Measurements from ENCODE around the gene GATA6. TPM values are rescaled to one million over a fixed set of nuclear protein-coding genes. Genes with fewer than 3 reads are reported as not detected.

Gene GATA6
- total and polyA plus RNA-seq, 10 of the 15 experiments (the other 5 are each of a cell fraction or from before 2014, with no cell fraction given): 0.04 to 0.05 TPM; not detected in 8

DNA sequence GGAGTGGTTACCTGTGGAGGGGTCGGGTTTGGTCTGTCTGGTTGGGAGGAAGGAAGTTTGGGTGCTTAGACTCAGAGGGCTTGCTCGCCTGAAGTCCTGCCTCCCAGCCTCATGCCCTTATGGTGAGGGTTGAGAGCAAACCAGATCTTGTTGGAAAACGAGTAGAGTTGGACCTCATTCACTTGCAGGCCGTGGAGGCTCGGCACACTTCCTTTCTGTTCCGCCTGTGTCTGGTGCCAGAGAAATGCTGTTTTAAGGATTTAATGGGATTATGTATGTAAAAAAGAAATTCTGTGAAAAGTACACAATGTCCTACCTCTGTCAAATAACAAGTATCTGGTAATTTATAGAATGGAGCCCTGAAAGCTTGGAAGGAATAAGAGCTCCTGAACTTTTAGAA lies 29.6 kb downstream of the GATA6 start:
- intact Hi-C loops (cut with micrococcal nuclease; ENCODE audit: unreplicated experiment) (no loop called here), in situ Hi-C loops (cut with MboI) (no loop called here)
- WGBS (ENCODE audit: insufficient coverage, insufficient replicate concordance, low lambda C conversion rate, missing lambda C conversion rate): 20% methylated on average over 6 of the region's 6 CpGs
- FAIRE-seq: no peak
- Histone ChIP-seq H3K4me3 (no peak overlapping the region), H3K27me3 (replicated peaks in 1 of 2; ENCODE audit: control insufficient read depth in 2 of 2, insufficient read depth in 2 of 2, low read length in 1 of 2) (no peaks in the 10 kb centered on the region; a peak in 1 of 4 replicates), H3K4me2 (ENCODE audit: control insufficient read depth, insufficient read depth) (no peak overlapping the region), H3K79me2 (ENCODE audit: control insufficient read depth, insufficient read depth, low read length) (no peaks in the 10 kb centered on the region), H3K36me3 (ENCODE audit: control insufficient read depth in 2 of 2, insufficient read depth in 2 of 2, low read length in 1 of 2) (no peaks in the 10 kb centered on the region), H3K27ac (ENCODE audit: control insufficient read depth, insufficient read depth) (no peak overlapping the region), H2AFZ (ENCODE audit: control insufficient read depth, low read depth, low read length) (no peak overlapping the region), H3K4me1 (ENCODE audit: control insufficient read depth, insufficient read depth, low read length) (no peaks in the 10 kb centered on the region), H3K9me3 (replicated peaks; ENCODE audit: control insufficient read depth, insufficient read depth, low read length) (no peaks in the 10 kb centered on the region), H4K20me1 (ENCODE audit: control insufficient read depth, insufficient read depth) (no peaks in the 10 kb centered on the region), H3K9ac (ENCODE audit: control insufficient read depth, insufficient read depth, low read length) (no peak overlapping the region)
- DNase-seq (ENCODE audit: low read depth, low spot score): no peak
- TF ChIP-seq ZBED1 (IDR thresholded peaks at IDR 0.05; ENCODE audit: borderline replicate concordance) (no peak), IKZF1 (conservative IDR thresholded peaks at IDR 0.05) (no peak), HDAC2 (IDR thresholded peaks at IDR 0.05) (no peak), FOXK2 (IDR thresholded peaks at IDR 0.05) (no peak), EP300 (IDR thresholded peaks at IDR 0.05; ENCODE audit: borderline replicate concordance in 1 of 2, control insufficient read depth in 1 of 2, low read depth in 2 of 2, low read length in 2 of 2) (no peak), SIN3A (IDR thresholded peaks at IDR 0.05; ENCODE audit: low read depth, low read length) (no peak), SUZ12 (IDR thresholded peaks at IDR 0.05; ENCODE audit: unreplicated experiment) (no peak), CHD2 (IDR thresholded peaks at IDR 0.05; ENCODE audit: borderline replicate concordance, low read depth, low read length) (no peak), TCF12 (IDR thresholded peaks at IDR 0.05; ENCODE audit: low read depth, low read length) (no peak), MEF2B (IDR thresholded peaks at IDR 0.05; ENCODE audit: partially characterized antibody, poor library complexity, severe bottlenecking) (no peak), ZNF24 (IDR thresholded peaks at IDR 0.05) (no peak), RAD21 (IDR thresholded peaks at IDR 0.05; ENCODE audit: insufficient read depth, low read depth, low read length) (no peak), ZNF622 (IDR thresholded peaks at IDR 0.05) (no peak)
- CTCF ChIA-PET: no interaction called here
- SMC1A ChIA-PET (ENCODE audit: uncharacterized antibody, unreplicated experiment): interaction anchor here (1.0 kb wide), 1 partner anchor 15 kb away, joined by 3 read pairs; no protein-coding TSS in a partner anchor
- no peak for ATAC-seq
- RAD21 ChIA-PET (ENCODE audit: unreplicated experiment): interaction anchor here (0.7 kb wide), 1 partner anchor 1736 kb away, joined by 3 read pairs; no protein-coding TSS in a partner anchor
- POLR2A ChIA-PET: no interaction called here
- no TSS peak for BruUV-seq (replicated peaks)

Measured in GM12878 (cell line).